Measurements from ENCODE around the gene NUDT16L1. TPM values are rescaled to one million over a fixed set of nuclear protein-coding genes. Genes with fewer than 3 reads are reported as not detected.
A peak's percentile ranks its signal among the peaks of the same experiment; 100 is the strongest.

The NUDT16L1 gene
- total RNA-seq, 1 donor from 2014 or later = 21.1 TPM

- Histone ChIP-seq H3K36me3 (ENCODE audit: control insufficient read depth, insufficient read depth, low read length) (peaks cover 15% of the 10 kb centered on the region), H3K27me3 (ENCODE audit: control insufficient read depth, insufficient read depth, low read length) (no peaks in the 10 kb centered on the region), H3K4me3 (ENCODE audit: low read depth, low read length) (no peak overlapping the region)
- FAIRE-seq (no peak), DNase-seq (ENCODE audit: low read depth) (no peak)
- no peak for TF ChIP-seq CTCF (IDR thresholded peaks at IDR 0.05; ENCODE audit: insufficient read depth, low read length, severe bottlenecking)
These were observed 33.3 kb downstream of the NUDT16L1 start for GRCh38 chr16:4726616-4727015.

- FAIRE-seq (no peak), DNase-seq (ENCODE audit: low read depth) (no peak)
- TF ChIP-seq CTCF (IDR thresholded peaks at IDR 0.05; ENCODE audit: insufficient read depth, low read length, severe bottlenecking) = no peak
These were observed 35.3 kb downstream of the NUDT16L1 start for GRCh38 chr16:4728676-4729075.

GRCh38 chr16:4729876-4730275 lies 36.5 kb downstream of the NUDT16L1 start:
- Histone ChIP-seq H3K4me3 (ENCODE audit: low read depth, low read length) (no peak overlapping the region), H3K36me3 (ENCODE audit: control insufficient read depth, insufficient read depth, low read length) (peaks cover 13% of the 10 kb centered on the region)
- no peak for FAIRE-seq

More at GRCh38 chr16:4728676-4729075, 35.3 kb downstream of the NUDT16L1 start:
- Histone ChIP-seq H3K4me3 (ENCODE audit: low read depth, low read length) (no peak overlapping the region), H3K36me3 (ENCODE audit: control insufficient read depth, insufficient read depth, low read length) (peaks cover 15% of the 10 kb centered on the region), H3K27me3 (ENCODE audit: control insufficient read depth, insufficient read depth, low read length) (no peaks in the 10 kb centered on the region)

GRCh38 chr16:4733211-4733742 lies 39.9 kb downstream of the NUDT16L1 start:
- FAIRE-seq (no peak), DNase-seq (ENCODE audit: low read depth) (no peak)
- peak overlapping the region; percentile 98 for H3K4me3 ChIP-seq (ENCODE audit: low read depth, low read length)
- H3K27me3 ChIP-seq (ENCODE audit: control insufficient read depth, insufficient read depth, low read length) = no peaks in the 10 kb centered on the region
- no peak for TF ChIP-seq CTCF (IDR thresholded peaks at IDR 0.05; ENCODE audit: insufficient read depth, low read length, severe bottlenecking)
- peaks cover 5% of the 10 kb centered on the region for H3K36me3 ChIP-seq (ENCODE audit: control insufficient read depth, insufficient read depth, low read length)

More at GRCh38 chr16:4729876-4730275, 36.5 kb downstream of the NUDT16L1 start:
- TF ChIP-seq CTCF (IDR thresholded peaks at IDR 0.05; ENCODE audit: insufficient read depth, low read length, severe bottlenecking) = no peak
- H3K27me3 ChIP-seq (ENCODE audit: control insufficient read depth, insufficient read depth, low read length) = no peaks in the 10 kb centered on the region
- DNase-seq (ENCODE audit: low read depth) = no peak

GRCh38 chr16:4733747-4734062 lies 40.3 kb downstream of the NUDT16L1 start:
- Histone ChIP-seq H3K36me3 (ENCODE audit: control insufficient read depth, insufficient read depth, low read length) (peaks cover 3% of the 10 kb centered on the region), H3K27me3 (ENCODE audit: control insufficient read depth, insufficient read depth, low read length) (no peaks in the 10 kb centered on the region), H3K4me3 (ENCODE audit: low read depth, low read length) (peak overlapping the region; percentile 98)
- TF ChIP-seq CTCF (IDR thresholded peaks at IDR 0.05; ENCODE audit: insufficient read depth, low read length, severe bottlenecking) = no peak
- no peak for DNase-seq (ENCODE audit: low read depth)
- no peak for FAIRE-seq

- peak within 1 kb of the TSS; percentile 98 for H3K4me3 ChIP-seq (ENCODE audit: low read depth, low read length)
These were observed 40.8 kb downstream of the NUDT16L1 start, which contains the start of the genes ANKS3 and DNAAF8 for GRCh38 chr16:4734063-4734729. Gene ANKS3 (minus strand): TSS chr16:4734271. CDS start chr16:4730149, 4,122 bp downstream. Gene DNAAF8 (plus strand): TSS chr16:4734537. CDS start chr16:4736515, 1,978 bp downstream.

More at GRCh38 chr16:4734063-4734729, 40.8 kb downstream of the NUDT16L1 start, which contains the start of the genes ANKS3 and DNAAF8:
- Histone ChIP-seq H3K36me3 (ENCODE audit: control insufficient read depth, insufficient read depth, low read length) (peaks cover 3% of the 10 kb centered on the region), H3K27me3 (ENCODE audit: control insufficient read depth, insufficient read depth, low read length) (no peaks in the 10 kb centered on the region)
- no peak for TF ChIP-seq CTCF (IDR thresholded peaks at IDR 0.05; ENCODE audit: insufficient read depth, low read length, severe bottlenecking)
- DNase-seq (ENCODE audit: low read depth) (peak; percentile 91), FAIRE-seq (no peak)
